ENCODE measurements around the gene RAET1E. TPM values are rescaled to one million over a fixed set of nuclear protein-coding genes. Genes with fewer than 3 reads are reported as not detected.
"Not testable (repeated sequence)": the region's sequence is repeated elsewhere in the genome, so short reads cannot be mapped to it uniquely, and the experiment has no call there.

RAET1E gene
- total RNA-seq, 1 experiment from 2014 or later, result not detected

GRCh38 chr6:149931501-149931900 lies 33.6 kb upstream of the RAET1E start:
- no peak for TF ChIP-seq CTCF (IDR thresholded peaks at IDR 0.05; ENCODE audit: unreplicated experiment)
- no peak for DNase-seq
- Mint-ChIP-seq H3K36me3 (ENCODE audit: insufficient read depth, unreplicated experiment) (peaks cover 6% of the 10 kb centered on the region), H3K27ac (ENCODE audit: unreplicated experiment) (no peak overlapping the region), H3K9me3 (ENCODE audit: low read depth, unreplicated experiment) (no peaks in the 10 kb centered on the region), H3K4me3 (ENCODE audit: low read depth, unreplicated experiment) (no peak overlapping the region), H3K27me3 (ENCODE audit: unreplicated experiment) (peaks cover 87% of the 10 kb centered on the region), H3K4me1 (ENCODE audit: low read depth, unreplicated experiment) (no peaks in the 10 kb centered on the region)
- intact Hi-C loops (cut with micrococcal nuclease; ENCODE audit: unreplicated experiment), result loop anchor here (10.0 kb wide), 1 partner anchor 463 kb away; no protein-coding TSS in a partner anchor
- BruUV-seq (replicated peaks), result no TSS peak
- CTCF ChIA-PET, result no interaction called here

DNA sequence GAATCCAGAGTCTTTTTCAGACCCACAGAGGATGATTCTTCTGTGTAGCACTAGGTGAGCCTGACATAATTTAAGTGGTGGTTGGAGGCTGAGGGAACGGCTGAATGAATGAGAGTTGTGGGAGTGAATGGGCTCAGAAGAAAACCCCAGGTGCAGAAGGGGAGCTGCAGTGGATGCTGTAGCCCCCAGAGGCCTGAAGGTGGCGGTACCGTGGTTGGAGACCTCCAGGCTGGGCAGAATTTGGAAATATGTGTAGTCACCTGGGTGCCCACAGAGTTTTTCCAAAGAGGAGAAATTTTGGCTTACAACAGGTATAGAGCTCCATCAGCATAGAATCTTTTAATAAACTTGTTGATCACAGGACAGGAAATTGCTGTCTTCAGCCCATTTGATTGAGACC lies 31.5 kb upstream of the RAET1E start:
- peak; percentile 22 for DNase-seq
- BruUV-seq (replicated peaks), result no TSS peak
- H3K27ac Mint-ChIP-seq (ENCODE audit: unreplicated experiment), result no peak overlapping the region
- no peaks in the 10 kb centered on the region for H3K9me3 Mint-ChIP-seq (ENCODE audit: low read depth, unreplicated experiment)
- TF ChIP-seq CTCF (IDR thresholded peaks at IDR 0.05; ENCODE audit: unreplicated experiment), result peak; percentile 20
- H3K4me1 Mint-ChIP-seq (ENCODE audit: low read depth, unreplicated experiment), result no peaks in the 10 kb centered on the region
- H3K4me3 Mint-ChIP-seq (ENCODE audit: low read depth, unreplicated experiment), result no peak overlapping the region
- H3K36me3 Mint-ChIP-seq (ENCODE audit: insufficient read depth, unreplicated experiment), result no peaks in the 10 kb centered on the region
- intact Hi-C loops (cut with micrococcal nuclease; ENCODE audit: unreplicated experiment), result loop anchor here (5.0 to 10.0 kb wide), 3 partner anchors 65 to 385 kb away; partner anchors contain the start of genes LRP11 and PPIL4
- peaks cover 66% of the 10 kb centered on the region for H3K27me3 Mint-ChIP-seq (ENCODE audit: unreplicated experiment)
- CTCF ChIA-PET, result interaction anchor here (0.6 kb wide), 1 partner anchor 402 kb away, joined by 3 read pairs; no protein-coding TSS in a partner anchor

DNA sequence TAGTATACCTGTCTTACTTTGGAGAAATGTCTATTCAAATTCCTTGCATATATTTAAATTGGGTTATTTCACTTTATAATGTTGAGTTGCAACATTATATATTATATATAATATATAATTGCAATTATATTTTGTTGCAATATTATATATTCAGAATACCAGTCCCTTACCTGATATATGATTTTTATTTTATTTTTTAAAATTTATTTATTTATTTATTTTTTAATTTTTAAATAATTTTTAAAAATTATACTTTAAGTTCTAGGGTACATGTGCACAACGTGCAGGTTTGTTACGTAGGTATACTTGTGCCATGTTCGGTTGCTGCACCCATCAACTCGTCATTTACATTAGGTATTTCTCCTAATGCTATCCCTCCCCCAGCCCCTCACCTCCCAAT lies 29.1 kb upstream of the RAET1E start:
- H3K9me3 Mint-ChIP-seq (ENCODE audit: low read depth, unreplicated experiment); DNase-seq; BruUV-seq (replicated peaks); H3K4me3 Mint-ChIP-seq (ENCODE audit: low read depth, unreplicated experiment); CTCF ChIA-PET; H3K27ac Mint-ChIP-seq (ENCODE audit: unreplicated experiment); H3K4me1 Mint-ChIP-seq (ENCODE audit: low read depth, unreplicated experiment): not testable (repeated sequence)
- Mint-ChIP-seq H3K27me3 (ENCODE audit: unreplicated experiment) (peaks cover 42% of the 10 kb centered on the region), H3K36me3 (ENCODE audit: insufficient read depth, unreplicated experiment) (peaks cover 11% of the 10 kb centered on the region)
- intact Hi-C loops (cut with micrococcal nuclease; ENCODE audit: unreplicated experiment), result loop anchor here (5.0 to 10.0 kb wide), 3 partner anchors 62 to 382 kb away; partner anchors contain the start of genes LRP11 and PPIL4

DNA sequence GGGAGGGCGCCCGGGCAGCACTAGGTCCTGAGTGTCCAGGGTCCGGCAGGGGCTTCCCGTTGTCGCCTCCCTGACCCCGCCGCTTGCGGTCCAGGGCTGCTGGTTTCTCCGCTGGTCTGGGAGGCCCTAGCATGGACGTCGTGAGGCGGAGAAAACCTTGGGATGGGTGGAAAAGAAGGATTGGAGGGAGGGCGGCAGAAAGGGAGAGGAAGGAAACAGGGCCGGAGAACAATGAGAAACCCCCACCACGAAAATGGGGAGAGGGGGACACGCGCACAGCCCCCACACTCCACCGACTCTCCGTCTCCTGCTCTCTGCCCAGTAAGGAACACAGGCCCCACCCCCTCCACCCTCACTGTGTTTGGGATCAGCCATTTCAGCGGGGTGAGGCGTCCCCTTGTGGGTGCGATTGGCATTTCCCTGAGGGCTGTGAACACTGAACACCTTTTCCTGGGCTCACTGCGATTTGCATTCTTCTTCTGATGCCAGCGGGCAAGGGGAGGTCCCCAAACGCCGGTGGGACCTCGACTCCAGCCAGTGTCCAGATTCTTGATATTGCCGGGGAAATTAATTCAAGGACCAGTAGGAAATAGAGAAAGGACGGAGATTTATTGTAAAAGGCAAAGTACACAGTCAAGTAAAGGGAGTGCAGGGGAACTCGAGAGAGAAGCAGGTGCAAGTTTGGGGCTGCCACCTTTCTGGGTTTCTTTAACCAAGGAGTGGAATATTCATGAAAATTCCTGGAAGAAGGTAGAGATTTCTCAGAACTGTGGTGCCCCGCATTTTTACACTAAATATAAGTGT lies 28.3 kb upstream of the RAET1E start:
- Mint-ChIP-seq H3K4me3 (ENCODE audit: low read depth, unreplicated experiment) (peak overlapping the region; percentile 67), H3K27ac (ENCODE audit: unreplicated experiment) (no peak overlapping the region), H3K9me3 (ENCODE audit: low read depth, unreplicated experiment) (no peaks in the 10 kb centered on the region), H3K27me3 (ENCODE audit: unreplicated experiment) (peaks cover 35% of the 10 kb centered on the region), H3K36me3 (ENCODE audit: insufficient read depth, unreplicated experiment) (peaks cover 11% of the 10 kb centered on the region), H3K4me1 (ENCODE audit: low read depth, unreplicated experiment) (peaks cover 7% of the 10 kb centered on the region)
- CTCF ChIA-PET, result interaction anchor here (0.7 kb wide), 1 partner anchor 63 kb away, joined by 3 read pairs; no protein-coding TSS in a partner anchor
- intact Hi-C loops (cut with micrococcal nuclease; ENCODE audit: unreplicated experiment), result loop anchor here (1.0 to 10.0 kb wide), 4 partner anchors 61 to 381 kb away; partner anchors contain the start of genes LRP11 and PPIL4
- DNase-seq, result peak; percentile 91
- BruUV-seq (replicated peaks), result no TSS peak
- TF ChIP-seq CTCF (IDR thresholded peaks at IDR 0.05; ENCODE audit: unreplicated experiment), result peak; percentile 66

Data from Calu3 (cell line).